HG03342 (cell line): ENCODE measurements around the gene PORCN.
A peak's percentile ranks its signal among the peaks of the same experiment; 100 is the strongest.

Experiments
- ATAC-seq: cut with Tn5 transposase; IDR thresholded peaks from one replicate; pipeline ENCODE4 v1.9.1; 2021; ENCODE audit warnings: mild to moderate bottlenecking, moderate library complexity; ENCODE audit not compliant: unreplicated experiment

PORCN gene

GRCh38 chrX:48508400-48509244 is at the start of gene PORCN:
Gene PORCN (plus strand): TSS chrX:48508992. CDS start chrX:48509821, 829 bp downstream.
- peak; percentile 78 for ATAC-seq

DNA sequence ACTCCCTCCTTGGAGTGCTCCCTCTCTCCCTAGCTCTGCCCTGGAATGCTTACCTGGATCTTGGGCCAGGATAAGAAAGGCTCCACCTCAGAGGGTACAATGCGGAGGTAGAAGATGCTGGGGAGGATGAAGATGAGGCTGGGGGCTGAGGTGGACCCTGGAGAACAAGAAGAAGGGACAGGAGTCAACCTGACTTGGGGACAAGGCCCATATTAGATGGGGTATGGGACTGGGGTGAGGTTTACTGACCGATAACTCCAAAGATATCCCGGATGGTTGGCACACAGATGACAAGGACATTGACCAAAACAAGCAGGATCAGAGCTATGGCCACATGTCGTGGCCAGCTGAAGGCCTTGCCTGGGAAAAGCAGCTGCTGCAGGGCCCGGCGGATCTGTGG is 49.3 kb upstream of the PORCN start:
- no peak for ATAC-seq

GRCh38 chrX:48460031-48460430 is 48.8 kb upstream of the PORCN start:
- ATAC-seq, result no peak

GRCh38 chrX:48460606-48461005 is 48.2 kb upstream of the PORCN start:
- ATAC-seq, result no peak

DNA sequence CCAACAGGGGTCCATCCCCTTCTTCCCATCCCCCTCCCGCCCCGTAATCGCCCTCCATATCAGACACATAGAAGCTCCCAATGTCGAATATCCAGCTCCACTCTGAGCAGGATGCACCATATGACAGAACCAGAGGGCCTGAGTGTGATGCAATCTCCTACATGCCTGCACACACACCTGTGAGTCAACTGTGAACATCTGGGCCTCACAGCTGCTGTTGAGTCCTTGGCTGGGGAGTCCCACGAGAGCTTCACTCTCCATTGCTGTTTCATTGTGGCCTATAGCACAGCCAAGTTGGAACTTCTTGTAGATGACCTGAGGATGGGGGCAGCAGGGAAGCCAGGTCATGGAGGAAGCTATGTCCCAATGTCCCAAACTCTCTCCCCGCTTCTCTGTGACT is 47.0 kb upstream of the PORCN start:
- ATAC-seq, result no peak

DNA sequence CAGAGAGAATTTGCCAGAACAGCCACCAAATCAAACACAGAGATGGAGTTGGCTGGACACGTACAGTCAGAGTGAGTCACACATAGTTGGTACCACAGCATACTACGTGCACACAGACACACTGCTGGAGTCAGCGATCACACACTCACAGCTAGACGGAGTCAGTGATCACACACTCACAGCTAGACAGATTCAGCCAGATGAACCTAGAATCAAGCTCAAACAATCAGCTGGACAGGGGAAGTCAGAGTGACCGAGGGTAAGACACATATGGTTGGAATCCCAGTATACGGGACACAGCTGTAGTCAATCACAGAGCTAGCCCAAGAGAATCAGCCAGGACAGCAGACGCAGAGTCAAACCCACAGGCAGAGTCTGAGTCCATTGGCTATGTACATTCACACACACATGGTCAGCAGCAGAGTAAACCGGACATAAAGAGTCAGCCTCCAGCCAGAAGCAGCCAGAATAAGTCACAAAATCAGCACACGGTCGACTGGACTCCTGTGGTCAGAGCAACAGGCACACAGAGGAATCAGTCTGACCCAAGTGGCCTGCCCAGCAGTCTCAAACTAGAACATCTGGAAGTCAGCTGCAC is 43.4 kb upstream of the PORCN start:
- ATAC-seq, result no peak

DNA sequence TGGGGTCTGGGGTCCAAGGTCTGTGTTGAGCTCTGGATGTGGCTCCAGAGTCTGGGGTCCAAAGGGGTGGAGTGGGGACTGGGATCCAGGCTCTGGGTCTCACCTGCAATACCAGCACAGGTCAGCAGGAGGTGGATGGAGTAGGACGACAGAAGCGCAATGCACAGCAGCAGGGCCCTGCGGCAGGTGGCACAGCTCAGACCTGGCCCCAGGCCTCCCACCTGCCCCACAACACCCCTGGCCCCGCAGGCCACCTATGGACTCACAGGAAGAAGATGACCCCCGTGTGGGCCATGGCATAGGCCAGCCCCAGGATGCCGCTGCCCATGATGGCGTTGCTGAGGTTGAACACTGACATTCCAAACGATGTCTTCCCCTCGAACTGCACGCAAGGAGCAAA is 42.1 kb upstream of the PORCN start:
- ATAC-seq, result no peak

GRCh38 chrX:48467281-48467761 is 41.5 kb upstream of the PORCN start:
- no peak for ATAC-seq

DNA sequence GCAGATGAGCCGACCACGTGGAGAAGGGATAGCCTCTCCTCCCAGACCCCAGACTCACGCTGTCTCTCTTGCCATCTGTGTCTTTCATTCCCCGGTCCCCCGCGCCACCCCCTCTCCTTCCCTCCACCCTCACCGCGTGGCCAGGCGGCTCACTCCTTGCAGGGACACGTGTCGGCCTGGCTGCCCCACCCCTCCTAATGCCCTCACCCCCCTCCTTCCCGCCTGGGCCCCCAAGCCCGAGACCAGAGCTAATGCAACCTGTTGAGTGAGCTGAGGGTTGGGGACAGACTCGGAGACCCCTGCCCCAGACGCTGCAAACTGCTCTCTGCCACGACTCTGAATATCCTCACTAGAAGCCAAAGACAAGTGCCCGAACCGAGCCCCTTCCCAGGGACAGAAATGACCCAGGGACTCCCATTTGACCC is 40.5 kb upstream of the PORCN start:
- ATAC-seq, result no peak

- no peak for ATAC-seq
These were observed 39.8 kb upstream of the PORCN start for GRCh38 chrX:48468693-48469691.

- ATAC-seq, result no peak
These were observed 38.5 kb upstream of the PORCN start, which contains the start of gene SLC38A5 for GRCh38 chrX:48470110-48470832. Gene SLC38A5 (minus strand): TSS chrX:48470260. CDS start chrX:48467924, 2,336 bp downstream.

GRCh38 chrX:48470833-48471118 is 38.0 kb upstream of the PORCN start:
- no peak for ATAC-seq

GRCh38 chrX:48471504-48471903 is 37.3 kb upstream of the PORCN start:
- ATAC-seq, result no peak

GRCh38 chrX:48472225-48472624 is 36.6 kb upstream of the PORCN start:
- no peak for ATAC-seq

DNA sequence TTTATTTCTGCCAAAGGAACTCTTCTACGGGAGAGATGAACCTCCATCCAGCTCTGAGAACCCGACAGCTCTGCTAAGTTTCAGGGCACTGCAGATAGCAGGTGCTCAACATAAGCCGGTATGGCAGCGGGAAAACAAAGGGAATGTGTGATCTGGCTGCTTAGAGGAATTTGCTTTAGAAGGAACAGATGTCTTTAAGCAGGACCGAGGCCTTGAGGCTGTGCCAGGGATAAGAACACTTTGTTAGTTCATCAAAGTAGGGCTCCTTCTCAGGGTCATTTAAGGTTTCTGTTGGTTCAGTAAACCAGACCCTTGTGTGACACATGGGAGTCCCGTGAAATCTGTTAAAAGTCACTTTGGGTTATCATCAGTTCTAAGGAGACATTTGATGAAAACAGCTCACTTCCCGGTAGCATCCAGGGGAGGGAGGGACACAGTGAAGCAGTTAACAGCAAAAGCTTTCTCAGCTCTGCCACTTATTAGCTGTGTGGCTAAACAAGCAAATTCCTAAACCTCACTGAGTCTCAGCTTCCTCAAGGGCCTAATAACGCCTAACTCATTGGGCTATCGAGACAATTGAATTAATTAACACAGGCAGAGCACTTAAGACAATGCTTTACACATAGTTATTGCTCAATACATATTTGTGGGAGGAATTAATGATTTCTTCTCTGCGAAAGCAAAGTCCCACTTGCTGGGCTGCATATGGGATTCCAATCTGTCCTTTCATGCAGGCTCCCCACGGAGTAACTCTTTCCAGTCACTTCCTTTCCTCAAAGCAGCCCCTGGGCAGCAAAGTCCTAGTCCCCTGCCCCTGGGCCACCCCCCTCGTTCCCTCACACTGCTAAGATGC is 35.7 kb upstream of the PORCN start:
- no peak for ATAC-seq

DNA sequence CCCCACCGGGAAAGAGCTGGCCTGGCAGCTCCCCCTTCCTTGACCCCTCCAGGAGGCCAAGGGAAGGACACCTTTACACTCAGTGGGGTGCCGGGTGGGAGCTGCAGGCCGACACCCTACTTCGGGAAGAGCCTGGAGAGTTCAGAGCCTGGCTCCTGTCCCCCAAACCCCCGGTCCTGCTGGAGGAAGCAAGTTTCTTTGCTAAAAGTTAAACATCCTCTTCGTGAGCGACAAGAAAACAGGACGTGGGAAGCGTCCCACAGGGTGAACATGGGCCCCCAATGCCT is 35.1 kb upstream of the PORCN start:
- no peak for ATAC-seq

- ATAC-seq, result no peak
These were observed 34.7 kb upstream of the PORCN start for GRCh38 chrX:48474127-48474526.

DNA sequence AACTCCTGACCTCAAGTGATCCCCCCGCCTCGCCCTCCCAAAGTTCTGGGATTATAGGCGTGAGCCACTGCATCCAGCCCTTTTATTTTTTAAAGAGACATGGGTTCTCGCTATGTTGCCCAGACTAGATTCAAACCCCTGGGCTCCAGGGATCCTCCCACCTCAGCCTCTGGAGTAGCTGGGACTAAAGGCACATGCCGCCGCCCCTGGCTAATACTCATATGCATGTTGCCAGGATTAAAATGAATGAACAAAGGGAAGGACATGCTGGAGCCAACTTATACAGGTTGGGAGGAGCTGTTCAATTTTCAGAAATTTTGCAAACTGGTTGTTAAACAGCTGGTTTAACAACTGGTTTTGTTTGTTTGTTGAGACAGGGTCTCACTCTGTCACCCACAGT is 34.2 kb upstream of the PORCN start:
- ATAC-seq, result no peak

GRCh38 chrX:48475296-48475695 is 33.5 kb upstream of the PORCN start:
- ATAC-seq, result no peak
